ENCODE data around the gene PALMD. TPM values are rescaled to one million over a fixed set of nuclear protein-coding genes. Genes with fewer than 3 reads are reported as not detected.

Gene PALMD
- total and polyA plus RNA-seq, 2 of the 8 experiments (the other 6 are each of a cell fraction or from before 2014, with no cell fraction given) = not detected

- H3K14ac ChIP-seq (ENCODE audit: insufficient read length) = no peak overlapping the region
- H3K79me2 ChIP-seq (ENCODE audit: control insufficient read depth in 1 of 2, insufficient read depth in 2 of 2, low read length in 2 of 2) = no peaks in the 10 kb centered on the region
- H3K23me2 ChIP-seq (ENCODE audit: low read depth, low read length) = no peaks in the 10 kb centered on the region
- H3K56ac ChIP-seq (replicated peaks; ENCODE audit: insufficient read length, low read depth, low read length) = no peak overlapping the region
- WGBS, 2 experiments (ENCODE audit: extremely low coverage in 1 of 2, insufficient coverage in 1 of 2, insufficient read length in 1 of 2, insufficient replicate concordance in 2 of 2, low coverage in 1 of 2, low lambda C conversion rate in 2 of 2, missing lambda C conversion rate in 1 of 2) = 27% methylated on average over 4 of the region's 4 CpGs; no CpG with 5 or more reads in 1 of the 2 experiments
- no peak overlapping the region for H4K8ac ChIP-seq (ENCODE audit: extremely low read depth, insufficient read depth, low read length)
- H3K9me3 ChIP-seq (ENCODE audit: insufficient read depth in 2 of 2, low read depth in 1 of 2, low read length in 1 of 2) = no peaks in the 10 kb centered on the region
- DNase-seq (ENCODE audit: low read depth in 1 of 2, low spot score in 2 of 2) = peak in 1 of 2 experiments; percentile 82
- H3K4me2 ChIP-seq (ENCODE audit: insufficient read depth in 1 of 2, low read depth in 2 of 2, low read length in 2 of 2) = no peak overlapping the region
- no peaks in the 10 kb centered on the region for H3K4me1 ChIP-seq (replicated peaks in 1 of 4; ENCODE audit: control insufficient read depth in 3 of 4, insufficient read depth in 4 of 4, low read length in 3 of 4)
- no peak overlapping the region for H3K9ac ChIP-seq (replicated peaks in 1 of 4; ENCODE audit: extremely low read depth in 1 of 4, low read depth in 3 of 4, low read length in 3 of 4)
- no peak overlapping the region for H2AFZ ChIP-seq (ENCODE audit: low read length)
- H3K23ac ChIP-seq (ENCODE audit: insufficient read length) = no peak overlapping the region
- H3K4ac ChIP-seq (replicated peaks; ENCODE audit: insufficient read length, low read depth, low read length) = no peak overlapping the region
- no peaks in the 10 kb centered on the region for H3K27me3 ChIP-seq (replicated peaks in 1 of 4; ENCODE audit: control insufficient read depth in 3 of 4, extremely low read depth in 1 of 4, insufficient read depth in 3 of 4, low read length in 3 of 4)
- ChIA-PET CTCF (ENCODE audit: partially characterized antibody) (interaction anchor here (0.7 to 3.5 kb wide), 15 partner anchors 8 to 982 kb away, joined by 3 to 13 read pairs (median 3); no protein-coding TSS in a partner anchor), POLR2A (ENCODE audit: partially characterized antibody) (no interaction called here)
- H2BK15ac ChIP-seq (ENCODE audit: low read length) = no peak overlapping the region
- no peaks in the 10 kb centered on the region for H4K20me1 ChIP-seq (replicated peaks in 1 of 2; ENCODE audit: control insufficient read depth in 1 of 2, insufficient read depth in 2 of 2, low read length in 2 of 2)
- no peak overlapping the region for H2BK20ac ChIP-seq (ENCODE audit: low read length)
- peak; percentile 76 for FAIRE-seq
- no peak overlapping the region for H2AK5ac ChIP-seq (ENCODE audit: low read depth, low read length)
- H3K18ac ChIP-seq (ENCODE audit: extremely low read depth, low read length) = no peak overlapping the region
- TF ChIP-seq CTCF (IDR thresholded peaks at IDR 0.05; ENCODE audit: control extremely low read depth in 1 of 3, insufficient read depth in 1 of 3, low read depth in 1 of 3, low read length in 3 of 3) (peak in 2 of 3 experiments; percentile 71 to 84; a peak in 3 of 4 replicates), RAD21 (IDR thresholded peaks at IDR 0.05 in 1 of 2, conservative IDR thresholded peaks at IDR 0.05 in 1 of 2; ENCODE audit: low read depth in 2 of 2, low read length in 2 of 2) (peak; percentile 94 to 95), MAX (IDR thresholded peaks at IDR 0.05) (no peak)
- no peak overlapping the region for H2BK5ac ChIP-seq (ENCODE audit: low read depth, low read length)
- H3K79me1 ChIP-seq (ENCODE audit: low read depth, low read length) = no peaks in the 10 kb centered on the region
- no peak overlapping the region for H2BK12ac ChIP-seq (ENCODE audit: low read depth, low read length)
- H4K5ac ChIP-seq (ENCODE audit: insufficient read length, low read depth, low read length) = no peak overlapping the region
- peaks cover 0 to 4% (median 0%) of the 10 kb centered on the region in 4 experiments; a peak in 1 of 8 replicates for H3K36me3 ChIP-seq (ENCODE audit: control insufficient read depth in 2 of 4, insufficient read depth in 4 of 4, low read length in 3 of 4)
- H3K4me3 ChIP-seq (ENCODE audit: extremely low read depth in 1 of 4, insufficient read depth in 2 of 4, low read depth in 3 of 4, low read length in 4 of 4) = no peak overlapping the region
- H4K91ac ChIP-seq (replicated peaks; ENCODE audit: insufficient read length, low read length) = no peak overlapping the region
- no peak overlapping the region for H2BK120ac ChIP-seq (replicated peaks; ENCODE audit: low read depth, low read length)
- no peak overlapping the region for H3K27ac ChIP-seq (ENCODE audit: low read depth, low read length)
Observed at GRCh38 chr1:99707535-99708142, 61.7 kb downstream of the PALMD start.
